Activated CD4-positive, CD25-positive, alpha-beta regulatory T cell treated with anti-CD3 and anti-CD28 coated beads, Interleukin-2, amount 50 U/mL, for 24 hours (primary cell): Measurements from ENCODE around the gene IRF2BPL.
"Not testable (repeated sequence)": the region's sequence is repeated elsewhere in the genome, so short reads cannot be mapped to it uniquely, and the experiment has no call there.

Experiments
- ATAC-seq, 2 donors: fragments of 150-1000 bp; cut with Tn5 transposase; one replicate each; pipeline ENCODE4 v1.10.0; 2021; ENCODE audit warnings: mild to moderate bottlenecking in 1 of 2, moderate library complexity in 1 of 2

Gene IRF2BPL

GRCh38 chr14:77033622-77034589, 5.4 kb upstream of the IRF2BPL start:
- peak; percentile 74 to 76 for ATAC-seq

DNA sequence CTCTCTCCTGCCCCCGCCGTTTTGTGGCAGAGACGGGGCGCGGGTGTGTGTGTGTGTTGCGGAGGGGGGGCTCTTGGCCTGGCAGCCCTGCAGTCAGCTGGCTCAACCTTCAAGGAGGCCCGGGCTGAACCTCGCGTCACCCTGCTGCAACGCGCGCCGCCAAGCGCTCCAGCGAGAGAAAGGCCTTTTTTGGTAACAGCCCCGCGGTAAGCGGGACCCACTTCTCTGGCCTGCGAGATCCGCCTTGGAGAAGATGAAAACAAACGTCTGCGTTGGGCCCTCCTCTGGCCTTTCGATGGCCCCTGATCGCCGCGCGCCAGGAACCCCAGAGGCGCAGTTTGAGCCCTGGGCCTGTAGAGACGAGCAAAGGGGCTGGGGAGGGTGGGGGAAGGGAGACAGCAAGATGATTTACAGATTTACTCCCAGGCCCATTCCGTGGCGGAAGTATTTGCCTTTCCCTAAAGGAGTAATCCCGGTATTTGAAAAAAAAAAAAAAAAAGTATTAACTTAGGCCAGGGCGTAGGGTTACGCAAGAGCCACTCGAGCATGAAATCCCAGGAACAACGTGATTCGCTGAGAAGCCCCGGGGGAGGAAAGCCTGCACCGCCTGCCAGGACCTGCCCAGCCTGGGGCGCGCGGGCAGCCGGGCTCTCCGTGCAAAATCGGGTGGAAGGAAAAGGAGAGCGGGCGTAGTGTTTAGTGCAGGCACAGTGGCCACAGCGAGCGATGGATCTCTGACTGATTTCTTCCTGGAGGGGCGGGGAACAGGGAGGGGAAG, 4.5 kb upstream of the IRF2BPL start:
- peak; percentile 48 to 51 for ATAC-seq

- no peak for ATAC-seq
Observed at GRCh38 chr14:77032491-77032843, 4.0 kb upstream of the IRF2BPL start.

DNA sequence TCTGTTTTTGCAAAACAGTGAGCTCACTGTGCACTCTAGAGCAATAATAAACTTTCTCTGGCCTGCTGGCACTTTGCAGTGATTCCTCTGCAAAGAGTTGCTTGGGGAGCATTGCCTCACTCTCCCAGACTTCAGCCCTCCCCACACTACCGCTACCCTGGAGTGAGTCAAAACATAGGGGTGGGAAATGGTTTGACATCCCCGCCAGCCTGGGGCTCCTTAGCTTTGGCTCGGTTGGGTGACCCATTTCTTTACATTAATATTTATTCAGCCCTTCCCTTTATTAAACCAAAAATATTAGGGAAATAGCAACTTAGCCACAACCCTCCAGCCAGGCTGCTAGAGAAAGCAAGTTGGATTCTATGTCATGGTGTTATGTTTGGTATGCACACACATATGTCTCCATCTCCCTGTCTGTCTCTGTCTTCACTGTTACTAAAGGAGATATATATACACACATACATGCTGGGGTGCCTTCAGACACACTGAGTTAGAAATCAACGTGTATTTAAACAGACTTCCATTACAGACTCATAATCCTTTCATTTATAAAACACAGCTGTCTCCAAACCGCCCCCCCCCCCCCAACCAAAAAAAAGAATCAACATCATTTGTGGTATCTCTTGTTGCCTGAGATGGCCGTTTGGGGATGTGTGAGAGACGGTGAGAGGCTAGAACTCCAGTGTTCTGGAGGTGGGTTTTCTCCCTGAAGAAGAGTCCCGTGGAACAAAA, 3.4 kb upstream of the IRF2BPL start:
- ATAC-seq: no peak

DNA sequence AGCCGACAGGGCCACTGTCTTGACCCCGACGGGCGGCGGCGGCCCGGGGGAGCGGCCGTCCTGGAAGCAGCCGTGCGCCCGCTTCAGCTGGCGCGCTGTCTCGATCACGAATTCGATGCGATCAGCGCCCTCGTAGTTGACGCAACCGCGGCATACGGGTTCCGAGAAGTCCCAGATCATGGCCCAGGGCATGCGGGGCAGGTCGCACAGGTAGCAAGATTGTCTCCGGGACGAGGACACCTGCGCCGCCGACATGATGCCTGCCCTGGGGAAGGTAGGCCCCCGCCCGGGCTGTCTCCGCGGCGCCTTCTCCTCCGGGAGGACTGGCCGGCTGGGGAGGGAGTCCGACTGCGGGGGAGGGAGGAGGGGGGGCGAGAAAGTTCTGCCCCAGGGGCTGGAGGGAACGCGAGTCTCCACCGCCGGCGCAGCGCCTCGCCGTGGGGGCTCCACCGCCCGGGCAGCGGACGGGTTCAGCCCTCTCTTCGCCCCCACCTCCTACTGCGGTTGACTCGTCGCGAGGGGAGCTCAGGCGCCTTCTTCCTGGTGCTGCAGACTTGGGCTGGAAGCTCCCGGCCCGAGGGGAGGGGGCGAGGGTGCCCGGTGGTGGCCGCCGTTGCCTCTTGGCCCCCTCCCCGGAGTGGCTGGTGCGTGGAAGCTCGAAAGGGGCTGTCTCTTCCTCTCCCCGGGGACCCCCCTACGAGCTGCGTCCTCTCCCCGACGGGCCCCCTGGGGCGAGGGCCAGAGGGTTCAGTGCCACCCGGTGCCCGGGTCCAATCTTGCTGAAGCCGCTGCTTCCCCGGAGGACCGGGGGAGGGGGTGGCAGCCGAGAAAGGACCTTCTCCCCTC, 747 bp downstream of the IRF2BPL start:
- ATAC-seq: peak; percentile 22 to 33

DNA sequence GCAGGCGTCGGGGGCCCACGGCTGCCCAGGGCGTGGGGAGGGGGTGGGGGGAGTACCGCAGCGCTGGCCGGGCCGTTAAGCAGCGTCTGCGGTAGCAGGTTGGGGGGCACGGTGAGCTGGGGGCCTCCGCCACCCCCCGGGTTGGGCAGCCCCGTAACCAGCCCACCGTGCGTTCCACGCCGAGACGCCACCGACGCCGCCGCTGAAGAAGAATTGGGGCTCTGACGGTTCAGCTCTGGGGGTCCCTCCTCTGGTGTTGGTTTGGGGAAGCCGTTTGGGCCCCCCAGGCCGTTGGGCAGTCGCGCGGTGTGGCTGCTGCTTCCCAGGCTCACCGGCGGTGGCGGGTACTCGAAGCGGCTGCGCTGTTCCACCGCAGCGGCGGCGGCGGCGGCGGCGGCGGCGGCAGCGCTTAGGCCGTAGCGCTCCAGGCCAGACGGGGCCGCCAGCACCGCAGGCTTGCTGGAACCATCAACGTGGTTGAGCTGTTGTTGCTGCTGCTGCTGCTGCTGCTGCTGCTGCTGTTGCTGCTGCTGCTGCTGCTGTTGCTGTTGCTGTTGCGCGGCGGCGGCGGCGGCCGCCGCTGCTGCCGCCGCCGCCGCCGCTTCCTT, 1.5 kb downstream of the IRF2BPL start:
- ATAC-seq: peak; percentile 12 to 21

GRCh38 chr14:77026166-77026929, 2.2 kb downstream of the IRF2BPL start:
- ATAC-seq: no peak

- ATAC-seq: no peak
Observed at GRCh38 chr14:77025744-77026165, 2.8 kb downstream of the IRF2BPL start.

- ATAC-seq: no peak
Observed at GRCh38 chr14:77024171-77024691, 4.3 kb downstream of the IRF2BPL start.

DNA sequence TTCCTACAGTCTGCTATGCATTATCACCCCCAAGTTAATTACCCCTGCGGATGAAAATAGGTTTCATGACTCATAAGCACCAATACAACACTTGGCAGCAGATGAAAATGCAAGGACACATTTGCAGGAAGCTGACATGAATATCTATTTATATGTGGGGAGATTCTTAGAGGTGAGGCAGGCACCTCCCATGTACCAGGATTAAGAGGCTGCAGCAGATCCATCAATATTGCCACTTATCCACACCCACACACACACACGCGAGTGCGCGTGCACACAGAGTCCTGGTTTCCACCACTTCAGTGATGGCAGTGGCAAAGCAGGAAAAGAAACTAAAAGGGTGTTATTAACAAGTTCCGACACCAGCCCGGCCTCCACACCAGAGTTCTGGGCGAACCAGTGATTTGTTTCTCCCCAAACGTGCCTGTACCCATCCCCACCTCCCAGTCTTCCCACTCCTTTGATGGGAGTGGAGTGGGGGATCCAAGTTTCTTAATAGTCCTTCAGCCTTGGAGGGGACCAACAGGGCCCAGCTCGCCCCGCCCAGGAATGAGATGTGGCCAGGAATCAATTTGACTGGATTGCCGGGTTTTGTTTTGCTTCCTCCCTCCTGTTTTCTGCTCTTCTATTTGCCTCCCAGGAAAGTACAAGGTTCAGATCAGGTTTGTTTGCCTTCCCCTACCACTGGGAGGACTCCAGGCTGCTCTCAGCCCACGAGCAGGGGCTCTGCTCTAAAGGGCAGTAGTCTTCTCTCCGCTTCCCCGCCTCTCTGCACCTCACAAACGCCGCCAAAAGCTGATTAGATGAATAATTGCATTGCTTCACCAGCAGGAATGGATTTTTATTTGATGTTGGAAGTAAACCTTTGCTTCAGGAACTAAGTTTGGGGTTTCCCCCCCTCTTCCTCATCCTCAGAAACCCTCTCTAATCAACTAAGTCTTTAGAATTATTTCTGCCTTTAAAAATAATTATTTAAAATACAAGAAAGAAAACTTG, 5.2 kb downstream of the IRF2BPL start:
- no peak for ATAC-seq

- no peak for ATAC-seq
Observed at GRCh38 chr14:77022236-77022852, 6.2 kb downstream of the IRF2BPL start.

GRCh38 chr14:77021424-77021823, 7.1 kb downstream of the IRF2BPL start:
- not testable (repeated sequence) for ATAC-seq

GRCh38 chr14:77018785-77019184, 9.7 kb downstream of the IRF2BPL start:
- no peak for ATAC-seq

GRCh38 chr14:77017666-77018065, 10.8 kb downstream of the IRF2BPL start:
- ATAC-seq: no peak

- no peak for ATAC-seq
Observed at GRCh38 chr14:77014734-77015133, 13.8 kb downstream of the IRF2BPL start.

DNA sequence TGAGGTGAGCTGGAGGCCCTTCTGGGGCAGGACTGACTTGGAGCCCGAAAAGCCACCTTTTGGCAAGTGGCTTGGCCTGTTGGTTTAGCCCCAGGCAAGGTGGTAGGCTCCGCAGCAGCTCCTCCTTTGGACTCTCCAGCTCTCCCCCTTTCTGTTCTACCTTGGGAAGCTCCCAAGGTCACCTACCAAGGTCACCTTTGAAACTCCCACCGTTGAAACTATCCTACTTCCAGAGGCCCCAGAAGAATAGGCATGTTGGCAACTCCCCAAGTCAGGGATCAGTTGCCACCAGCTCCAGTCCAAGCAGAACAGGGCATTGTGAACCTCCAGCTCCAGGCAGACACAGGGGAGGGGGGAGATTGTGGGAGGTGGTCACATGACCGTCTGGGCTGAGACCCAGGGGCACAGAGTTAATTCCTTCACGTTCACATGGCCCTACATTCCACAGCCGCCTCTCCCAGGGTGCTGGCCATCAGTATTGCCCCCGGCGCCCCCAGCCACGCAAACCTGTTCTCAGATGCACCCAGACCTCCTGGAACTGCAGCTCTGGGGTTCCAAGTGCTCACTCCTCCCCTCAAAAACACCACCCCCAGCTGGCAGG, 14.4 kb downstream of the IRF2BPL start:
- ATAC-seq: no peak

DNA sequence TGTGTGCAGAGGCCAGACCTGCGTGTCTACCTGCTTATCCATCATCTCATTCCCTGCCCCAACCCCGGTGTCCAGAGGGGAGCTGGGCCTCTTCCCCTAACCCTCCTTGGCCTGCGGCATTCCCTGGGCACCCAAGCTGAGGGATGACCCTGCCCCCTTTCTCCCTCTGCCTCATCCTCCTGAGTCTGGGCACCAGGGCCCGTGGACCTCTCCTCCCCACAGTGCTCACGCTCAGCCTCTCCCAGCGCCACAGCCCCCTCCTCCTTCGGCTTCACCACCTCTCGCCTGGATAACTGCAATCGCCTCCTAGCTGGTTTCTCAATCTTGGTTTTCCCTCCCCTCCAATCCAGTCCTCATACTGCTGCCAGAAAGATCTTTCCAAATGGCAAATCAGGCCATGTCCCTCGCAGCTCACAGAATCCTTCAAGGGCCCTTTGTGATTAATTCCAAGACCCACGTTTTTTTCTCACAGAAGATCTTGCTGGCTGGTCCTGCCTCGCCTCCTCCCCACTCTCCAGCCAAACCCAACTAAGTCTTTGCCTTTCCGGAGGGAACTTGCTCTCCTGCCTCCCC, 16.2 kb downstream of the IRF2BPL start:
- ATAC-seq: no peak

GRCh38 chr14:77011245-77011644, 17.3 kb downstream of the IRF2BPL start:
- no peak for ATAC-seq
